Colonic mucosa (tissue), 4 donors: ENCODE measurements around the gene BRPF1. TPM values are rescaled to one million over a fixed set of nuclear protein-coding genes. Genes with fewer than 3 reads are reported as not detected.

Experiments
- DNase-seq: peaks from one replicate; pipeline ENCODE4 v3.0.0-alpha.2; 2020
- H3K27ac ChIP-seq: fragments of 200-600 bp; one replicate; pipeline ENCODE4 v1.8.0; 2021
- H3K27me3 ChIP-seq: fragments of 200-600 bp; one replicate; pipeline ENCODE4 v1.8.0; 2021
- H3K36me3 ChIP-seq: fragments of 200-600 bp; one replicate; pipeline ENCODE4 v1.8.0; 2021
- H3K4me1 ChIP-seq: fragments of 200-600 bp; one replicate; pipeline ENCODE4 v1.8.0; 2021; ENCODE audit warnings: mild to moderate bottlenecking
- H3K4me3 ChIP-seq: fragments of 200-600 bp; one replicate; pipeline ENCODE4 v1.8.0; 2021
- H3K9ac ChIP-seq, 2 donors: one replicate each; pipeline ENCODE4 v1.7.0; 2013; ENCODE audit warnings: control low read depth in 2 of 2, low read depth in 2 of 2, low read length in 2 of 2
- H3K9me3 ChIP-seq: fragments of 200-600 bp; one replicate; pipeline ENCODE4 v1.8.0; 2021
- CTCF ChIP-seq: fragments of 200-600 bp; IDR thresholded peaks from one replicate; pipeline ENCODE4 v1.8.0; 2022; ENCODE audit warnings: antibody characterized with exemption, mild to moderate bottlenecking
- intact Hi-C: fragments of 100-400 bp; cut with DNase I; formaldehyde crosslinking; loops from one replicate; pipeline ENCODE4 v1.14.1; 2022
- total RNA-seq, 2 donors: library from RNA; stranded (reverse); fragmentation: NEBNext Ultra II Directional in 1 of 2; extraction: Animal tissue kit (Norgen Biotek cat#: 25700) in 1 of 2; gene quantifications; one replicate each; pipeline ENCODE4 v1.2.1, GENCODE V29; 2021
- donor health status: healthy.
- donor health status: DM: no; HTN: no; CAD: no.
- donor health status: DM: no; HTN: no; CAD: no.

The BRPF1 gene
- total RNA-seq, 2 donors from 2014 or later, result 13.6 to 18.7 TPM

GRCh38 chr3:9703736-9704346, 27.7 kb upstream of the BRPF1 start, which contains the start of gene CPNE9:
TSS of gene CPNE9 (plus strand) at chr3:9703833. CDS start at chr3:9703997, 164 bp downstream.
- no peaks in the 10 kb centered on the region for H3K9me3 ChIP-seq
- peaks cover 3% of the 10 kb centered on the region for H3K4me1 ChIP-seq
- H3K27ac ChIP-seq, result no peak within 1 kb of the TSS
- H3K4me3 ChIP-seq, result peak within 1 kb of the TSS; percentile 33
- H3K36me3 ChIP-seq, result peaks cover 3% of the 10 kb centered on the region
- no peaks in the 10 kb centered on the region for H3K27me3 ChIP-seq
- peak within 1 kb of the TSS in 1 of 2 donors; percentile 24 for H3K9ac ChIP-seq
- TF ChIP-seq CTCF, result no peak
- no peak for DNase-seq
- intact Hi-C loops, result no loop called here

GRCh38 chr3:9704347-9705322, 26.9 kb upstream of the BRPF1 start:
- H3K27me3 ChIP-seq, result no peaks in the 10 kb centered on the region
- H3K4me1 ChIP-seq, result peaks cover 3% of the 10 kb centered on the region
- intact Hi-C loops, result no loop called here
- no peak for TF ChIP-seq CTCF
- no peaks in the 10 kb centered on the region for H3K9me3 ChIP-seq
- H3K9ac ChIP-seq, result peak overlapping the region in 1 of 2 donors; percentile 24
- peak; percentile 54 for DNase-seq
- H3K4me3 ChIP-seq, result peak overlapping the region; percentile 33
- H3K36me3 ChIP-seq, result peaks cover 3% of the 10 kb centered on the region
- no peak overlapping the region for H3K27ac ChIP-seq

- Histone ChIP-seq H3K4me3 (no peak overlapping the region), H3K27me3 (no peaks in the 10 kb centered on the region), H3K9ac (no peak overlapping the region), H3K36me3 (no peaks in the 10 kb centered on the region), H3K9me3 (no peaks in the 10 kb centered on the region), H3K27ac (no peak overlapping the region), H3K4me1 (no peaks in the 10 kb centered on the region)
- no peak for TF ChIP-seq CTCF
- intact Hi-C loops, result no loop called here
- no peak for DNase-seq
Measured at GRCh38 chr3:9710174-9710739, 21.3 kb upstream of the BRPF1 start.

- H3K4me1 ChIP-seq, result no peaks in the 10 kb centered on the region
- H3K9ac ChIP-seq, result no peak overlapping the region
- H3K9me3 ChIP-seq, result no peaks in the 10 kb centered on the region
- H3K27me3 ChIP-seq, result no peaks in the 10 kb centered on the region
- no peaks in the 10 kb centered on the region for H3K36me3 ChIP-seq
- H3K4me3 ChIP-seq, result no peak overlapping the region
- DNase-seq, result no peak
- intact Hi-C loops, result no loop called here
- no peak overlapping the region for H3K27ac ChIP-seq
- TF ChIP-seq CTCF, result no peak
Measured at GRCh38 chr3:9712415-9712814, 19.1 kb upstream of the BRPF1 start.

- H3K27ac ChIP-seq, result no peak overlapping the region
- no peaks in the 10 kb centered on the region for H3K27me3 ChIP-seq
- H3K9ac ChIP-seq, result no peak overlapping the region
- H3K36me3 ChIP-seq, result no peaks in the 10 kb centered on the region
- intact Hi-C loops, result no loop called here
- no peak overlapping the region for H3K4me3 ChIP-seq
- no peaks in the 10 kb centered on the region for H3K4me1 ChIP-seq
- no peak for DNase-seq
- H3K9me3 ChIP-seq, result no peaks in the 10 kb centered on the region
- TF ChIP-seq CTCF, result no peak
Measured at GRCh38 chr3:9713142-9713541, 18.4 kb upstream of the BRPF1 start.
